ENCODE data around the gene PAPSS2. TPM values are rescaled to one million over a fixed set of nuclear protein-coding genes. Genes with fewer than 3 reads are reported as not detected.

Gene PAPSS2
- total and polyA plus RNA-seq, 2 experiments from 2014 or later = 2.4 to 6.4 TPM

DNA sequence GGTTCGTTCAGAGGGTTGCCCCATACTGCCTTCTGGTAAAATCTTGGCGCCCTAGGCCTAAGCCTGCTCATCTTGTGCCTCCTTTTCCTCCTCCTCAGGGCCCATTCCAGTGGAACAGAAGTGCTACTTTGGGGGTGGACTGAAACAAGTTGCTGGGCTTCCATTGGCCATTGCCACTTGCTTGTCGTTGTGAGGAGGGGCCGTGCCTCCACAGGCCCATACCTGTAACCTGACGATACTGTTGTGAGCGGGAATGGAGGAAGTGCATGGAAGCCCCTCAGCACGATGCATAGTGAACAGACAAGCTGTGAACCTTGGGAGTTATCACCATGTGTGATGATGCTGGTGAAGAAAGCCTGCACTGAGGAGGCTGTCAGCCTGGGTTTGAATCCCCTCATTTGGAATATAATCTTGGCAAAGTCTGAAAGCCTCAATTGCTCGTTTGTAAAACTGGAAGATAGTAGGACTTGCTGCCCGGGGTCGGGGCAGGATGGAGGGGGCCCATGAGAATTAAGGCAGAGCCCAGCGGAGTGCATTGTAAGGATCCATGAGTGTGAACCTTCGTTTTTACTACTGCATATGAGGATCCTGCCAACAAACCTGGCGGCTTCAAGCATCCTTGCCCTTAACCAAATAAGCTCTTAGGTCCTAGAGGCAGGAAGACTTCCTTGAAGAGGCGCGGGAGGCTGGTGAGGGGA lies 671 bp upstream of the PAPSS2 start:
- no peaks in the 10 kb centered on the region for H3K27me3 ChIP-seq
- no peaks in the 10 kb centered on the region for H3K9me3 ChIP-seq (ENCODE audit: low read depth)
- peak in 1 of 2 donors; percentile 47 for DNase-seq (ENCODE audit: low read depth in 1 of 2, low spot score in 1 of 2)

GRCh38 chr10:87660484-87661133 lies 931 bp downstream of the PAPSS2 start:
- peak overlapping the region; percentile 79 for H3K4me3 ChIP-seq
- TF ChIP-seq, protein P1, sequence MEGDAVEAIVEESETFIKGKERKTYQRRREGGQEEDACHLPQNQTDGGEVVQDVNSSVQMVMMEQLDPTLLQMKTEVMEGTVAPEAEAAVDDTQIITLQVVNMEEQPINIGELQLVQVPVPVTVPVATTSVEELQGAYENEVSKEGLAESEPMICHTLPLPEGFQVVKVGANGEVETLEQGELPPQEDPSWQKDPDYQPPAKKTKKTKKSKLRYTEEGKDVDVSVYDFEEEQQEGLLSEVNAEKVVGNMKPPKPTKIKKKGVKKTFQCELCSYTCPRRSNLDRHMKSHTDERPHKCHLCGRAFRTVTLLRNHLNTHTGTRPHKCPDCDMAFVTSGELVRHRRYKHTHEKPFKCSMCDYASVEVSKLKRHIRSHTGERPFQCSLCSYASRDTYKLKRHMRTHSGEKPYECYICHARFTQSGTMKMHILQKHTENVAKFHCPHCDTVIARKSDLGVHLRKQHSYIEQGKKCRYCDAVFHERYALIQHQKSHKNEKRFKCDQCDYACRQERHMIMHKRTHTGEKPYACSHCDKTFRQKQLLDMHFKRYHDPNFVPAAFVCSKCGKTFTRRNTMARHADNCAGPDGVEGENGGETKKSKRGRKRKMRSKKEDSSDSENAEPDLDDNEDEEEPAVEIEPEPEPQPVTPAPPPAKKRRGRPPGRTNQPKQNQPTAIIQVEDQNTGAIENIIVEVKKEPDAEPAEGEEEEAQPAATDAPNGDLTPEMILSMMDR (IDR thresholded peaks at IDR 0.05; ENCODE audit: low read depth, low read length) = no peak
- no peaks in the 10 kb centered on the region for H3K36me3 ChIP-seq
- H3K9me3 ChIP-seq (ENCODE audit: low read depth) = no peaks in the 10 kb centered on the region
- peaks cover 4% of the 10 kb centered on the region for H3K4me1 ChIP-seq (ENCODE audit: low read depth)
- no peak overlapping the region for H3K27ac ChIP-seq
- peak in 1 of 2 donors; percentile 79 for DNase-seq (ENCODE audit: low read depth in 1 of 2, low spot score in 1 of 2)
- no peaks in the 10 kb centered on the region for H3K27me3 ChIP-seq

More for the DNA sequence above, 671 bp upstream of the PAPSS2 start:
- TF ChIP-seq, protein P1 (IDR thresholded peaks at IDR 0.05; ENCODE audit: low read depth, low read length) = no peak
- peak overlapping the region; percentile 79 for H3K4me3 ChIP-seq
- no peaks in the 10 kb centered on the region for H3K36me3 ChIP-seq
- no peak overlapping the region for H3K27ac ChIP-seq
- H3K4me1 ChIP-seq (ENCODE audit: low read depth) = peaks cover 4% of the 10 kb centered on the region

GRCh38 chr10:87661861-87662785 lies 2.4 kb downstream of the PAPSS2 start:
- DNase-seq (ENCODE audit: low read depth in 1 of 2, low spot score in 1 of 2) = peak in 1 of 2 donors; percentile 50
- peaks cover 4% of the 10 kb centered on the region for H3K4me1 ChIP-seq (ENCODE audit: low read depth)
- no peaks in the 10 kb centered on the region for H3K9me3 ChIP-seq (ENCODE audit: low read depth)
- H3K36me3 ChIP-seq = no peaks in the 10 kb centered on the region
- H3K4me3 ChIP-seq = no peak overlapping the region
- H3K27ac ChIP-seq = no peak overlapping the region
- TF ChIP-seq, protein P1 (IDR thresholded peaks at IDR 0.05; ENCODE audit: low read depth, low read length) = no peak
- no peaks in the 10 kb centered on the region for H3K27me3 ChIP-seq

DNA sequence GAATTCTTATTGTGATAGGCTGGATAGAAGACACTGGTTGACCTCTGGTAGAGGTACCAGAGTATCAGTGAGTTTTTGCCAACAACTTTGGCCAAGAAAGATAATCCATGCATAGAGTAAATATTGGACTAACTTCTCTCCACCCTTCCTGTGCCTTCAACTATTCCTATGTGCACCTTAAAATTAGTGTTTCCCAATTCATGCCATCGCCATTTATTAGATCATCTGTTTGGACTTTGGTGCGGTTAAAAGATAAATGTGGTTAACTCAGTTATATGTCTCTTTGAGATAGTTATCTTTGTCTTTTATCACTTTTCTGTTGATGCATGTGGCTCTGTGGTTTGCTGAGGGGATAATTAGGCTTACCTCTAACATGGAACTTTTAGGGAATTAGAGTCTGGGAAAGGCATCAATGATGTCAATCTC lies 4.6 kb downstream of the PAPSS2 start:
- TF ChIP-seq, protein P1 (IDR thresholded peaks at IDR 0.05; ENCODE audit: low read depth, low read length) = no peak
- Histone ChIP-seq H3K27ac (no peak overlapping the region), H3K9me3 (ENCODE audit: low read depth) (no peaks in the 10 kb centered on the region), H3K27me3 (no peaks in the 10 kb centered on the region), H3K4me1 (ENCODE audit: low read depth) (no peaks in the 10 kb centered on the region), H3K36me3 (no peaks in the 10 kb centered on the region), H3K4me3 (no peak overlapping the region)
- DNase-seq (ENCODE audit: low read depth in 1 of 2, low spot score in 1 of 2) = no peak

GRCh38 chr10:87667493-87667892 lies 7.8 kb downstream of the PAPSS2 start:
- Histone ChIP-seq H3K36me3 (no peaks in the 10 kb centered on the region), H3K4me1 (ENCODE audit: low read depth) (no peaks in the 10 kb centered on the region), H3K27ac (no peak overlapping the region), H3K4me3 (no peak overlapping the region), H3K9me3 (ENCODE audit: low read depth) (no peaks in the 10 kb centered on the region), H3K27me3 (no peaks in the 10 kb centered on the region)
- no peak for DNase-seq (ENCODE audit: low read depth in 1 of 2, low spot score in 1 of 2)
- TF ChIP-seq, protein P1 (IDR thresholded peaks at IDR 0.05; ENCODE audit: low read depth, low read length) = no peak

Measured in cardiac muscle cell (in vitro differentiated cells and primary cell).